B cell (primary cell): Measurements from ENCODE around the gene ZFYVE27. TPM values are rescaled to one million over a fixed set of nuclear protein-coding genes. Genes with fewer than 3 reads are reported as not detected.

ENCODE experiments used
- ATAC-seq: fragments of 200-7000 bp; cut with Tn5 transposase; one replicate; pipeline ENCODE4 v1.10.0; 2021; ENCODE audit warnings: low read depth, mild to moderate bottlenecking, moderate number of reproducible peaks, moderate library complexity
- CTCF ChIA-PET: fragments of 350-600 bp; sonication (Branson Sonifier 250); formaldehyde crosslinking; loops from one replicate; lab custom pipeline; 2021; ENCODE audit warnings: antibody characterized with exemption, inconsistent platforms; lab: Charles Lee
- POLR2A ChIA-PET: fragments of 350-600 bp; sonication (Branson Sonifier 250); formaldehyde crosslinking; loops from one replicate; lab custom pipeline; 2021; ENCODE audit warnings: antibody characterized with exemption; lab: Charles Lee
- DNase-seq: peaks from one replicate; pipeline ENCODE4 v3.0.0; 2013
- H2AFZ ChIP-seq: 2 replicates; pipeline ENCODE4 v1.6.1; 2012; ENCODE audit warnings: mild to moderate bottlenecking, low read depth, low read length; ENCODE audit not compliant: insufficient read depth, poor library complexity, severe bottlenecking
- H3K27ac ChIP-seq, 2 donors: 1 replicate in 1 of 2; 2 replicates in 1 of 2; pipeline ENCODE4 v1.5.1; 2012 to 2013; ENCODE audit warnings: low read length in 2 of 2, mild to moderate bottlenecking in 2 of 2, moderate library complexity in 1 of 2
- H3K27me3 ChIP-seq, 4 experiments: fragments of 200-600 bp in 1 of 4; sonication (generic) in 1 of 4; replicated peaks in 1 of 4; 1 replicate in 2 of 4; 2 replicates in 2 of 4; pipeline versions ENCODE4 v1.6.1 to v1.7.0; 2013 to 2016; ENCODE audit warnings: low read length in 3 of 4, mild to moderate bottlenecking in 2 of 4, mixed read lengths in 1 of 4, moderate library complexity in 1 of 4; ENCODE audit not compliant: insufficient read depth in 4 of 4, control insufficient read depth in 3 of 4; ENCODE audit errors: control extremely low read depth in 1 of 4
- H3K36me3 ChIP-seq, 2 experiments: replicated peaks in 1 of 2; 1 replicate in 1 of 2; 2 replicates in 1 of 2; pipeline versions ENCODE4 v1.6.1 to v1.7.1; 2013; ENCODE audit warnings: low read length in 1 of 2; ENCODE audit not compliant: insufficient read depth in 2 of 2, control insufficient read depth in 1 of 2; ENCODE audit errors: control extremely low read depth in 1 of 2, extremely low read depth in 1 of 2
- H3K4me1 ChIP-seq, 2 donors: fragments of 200-600 bp in 1 of 2; sonication (generic) in 1 of 2; 1 replicate in 1 of 2; 2 replicates in 1 of 2; pipeline versions ENCODE4 v1.5.1 to v1.6.1; 2013 to 2017; ENCODE audit warnings: low read length in 2 of 2; ENCODE audit not compliant: control insufficient read depth in 2 of 2, insufficient read depth in 2 of 2
- H3K4me2 ChIP-seq: replicated peaks from 2 replicates; pipeline ENCODE3; 2012; ENCODE audit warnings: mild to moderate bottlenecking, low read depth, low read length; ENCODE audit not compliant: poor library complexity, severe bottlenecking
- H3K4me3 ChIP-seq, 5 experiments: fragments of 200-600 bp in 1 of 5; sonication (generic) in 1 of 5; 1 replicate in 3 of 5; 2 replicates in 2 of 5; pipeline versions ENCODE4 v1.5.1 to v1.7.0; 2011 to 2016; ENCODE audit warnings: low read length in 4 of 5, mild to moderate bottlenecking in 4 of 5, low read depth in 2 of 5, control low read depth in 1 of 5, moderate library complexity in 1 of 5; ENCODE audit not compliant: insufficient read depth in 1 of 5; ENCODE audit errors: control extremely low read depth in 1 of 5, extremely low read depth in 1 of 5
- H3K79me2 ChIP-seq: fragments of 200-600 bp; sonication (generic); one replicate; pipeline ENCODE4 v1.6.0; 2016; ENCODE audit warnings: low read length; ENCODE audit not compliant: control insufficient read depth, insufficient read depth
- H3K9ac ChIP-seq: fragments of 200-600 bp; sonication (generic); 2 replicates; pipeline ENCODE4 v1.6.1; 2017; ENCODE audit warnings: mild to moderate bottlenecking, low read length, moderate library complexity
- H3K9me3 ChIP-seq, 3 donors: one replicate each; pipeline versions ENCODE4 v1.6.1 to v1.7.1; 2013; ENCODE audit warnings: low read length in 2 of 3; ENCODE audit not compliant: control insufficient read depth in 2 of 3, insufficient read depth in 1 of 3; ENCODE audit errors: control extremely low read depth in 1 of 3
- H4K20me1 ChIP-seq: 2 replicates; pipeline ENCODE4 v1.6.0; 2012; ENCODE audit warnings: mild to moderate bottlenecking, low read length; ENCODE audit not compliant: insufficient read depth, control insufficient read depth, poor library complexity, severe bottlenecking
- H3K27ac Mint-ChIP-seq: one replicate; pipeline ENCODE4 v1.8.0; 2021; ENCODE audit warnings: mixed read lengths
- H3K27me3 Mint-ChIP-seq: one replicate; pipeline ENCODE4 v1.8.0; 2021; ENCODE audit warnings: mixed read lengths
- H3K4me1 Mint-ChIP-seq: one replicate; pipeline ENCODE4 v1.8.0; 2021; ENCODE audit warnings: mixed read lengths
- H3K4me3 Mint-ChIP-seq: one replicate; pipeline ENCODE4 v1.8.0; 2021; ENCODE audit warnings: mixed read lengths
- H3K9me3 Mint-ChIP-seq: one replicate; pipeline ENCODE4 v1.8.0; 2022; ENCODE audit warnings: mixed read lengths; ENCODE audit not compliant: insufficient read depth
- CTCF ChIP-seq: fragments of 200-600 bp; IDR thresholded peaks from one replicate; pipeline ENCODE4 v1.8.0; 2022; ENCODE audit warnings: antibody characterized with exemption, mild to moderate bottlenecking
- EZH2 ChIP-seq: IDR thresholded peaks from 2 replicates; pipeline ENCODE4 v1.6.1; 2012; ENCODE audit warnings: borderline replicate concordance, low read depth, mild to moderate bottlenecking, moderate library complexity, low read length; ENCODE audit not compliant: insufficient read depth, poor library complexity, severe bottlenecking
- WGBS: methylation state at CpG from one replicate; pipeline ENCODE4 v1.1.5; 2013; ENCODE audit warnings: missing lambda C conversion rate; ENCODE audit not compliant: insufficient coverage; 5-methylcytosine and 5-hydroxymethylcytosine counted together
- intact Hi-C: fragments of 100-400 bp; cut with micrococcal nuclease; formaldehyde crosslinking; loops from one replicate; pipeline ENCODE4 v1.10.0; 2022
- polyA plus RNA-seq: library from polyadenylated mRNA; depleted of rRNA; stranded (reverse); fragments of >200 nt; gene quantifications from 2 replicates; pipeline ENCODE4 v1.2.3, GENCODE V29; 2012
- total RNA-seq, 2 donors: library from RNA; stranded (reverse); fragments of 120-200 nt in 1 of 2; gene quantifications; 1 replicate in 1 of 2; 2 replicates in 1 of 2; pipeline versions ENCODE4 v1.2.3 to v1.2.4, GENCODE V29; 2013 to 2022

The ZFYVE27 gene
- total and polyA plus RNA-seq, 2 donors (not counting 1 experiment from before 2014, with no cell fraction given): 50.4 to 79.7 TPM

- Mint-ChIP-seq H3K27me3 (no peaks in the 10 kb centered on the region), H3K27ac (no peak overlapping the region), H3K4me3 (no peak overlapping the region), H3K4me1 (no peaks in the 10 kb centered on the region), H3K9me3 (no peaks in the 10 kb centered on the region)
- Histone ChIP-seq H4K20me1 (peaks cover 18% of the 10 kb centered on the region), H3K9ac (no peak overlapping the region), H3K4me3 (no peak overlapping the region), H3K9me3 (no peaks in the 10 kb centered on the region), H3K27ac (no peak overlapping the region), H3K4me1 (no peaks in the 10 kb centered on the region), H3K4me2 (no peak overlapping the region), H3K79me2 (peaks cover 2% of the 10 kb centered on the region), H3K27me3 (no peaks in the 10 kb centered on the region), H2AFZ (no peak overlapping the region), H3K36me3 (peaks cover 0 to 89% of the 10 kb centered on the region in 2 experiments)
- TF ChIP-seq CTCF (no peak), EZH2 (no peak)
- DNase-seq (no peak), ATAC-seq (no peak)
- intact Hi-C loops: no loop called here
- CTCF ChIA-PET: no interaction called here
- POLR2A ChIA-PET: no interaction called here
- no CpG with 5 or more reads among the region's 4 CpGs for WGBS
Observed at GRCh38 chr10:97754726-97755125, 17.8 kb downstream of the ZFYVE27 start.

GRCh38 chr10:97755718-97756117, 18.8 kb downstream of the ZFYVE27 start:
- DNase-seq (no peak), ATAC-seq (no peak)
- no peaks in the 10 kb centered on the region for H3K9me3 ChIP-seq
- H3K36me3 ChIP-seq: peaks cover 0 to 89% of the 10 kb centered on the region in 2 experiments
- Mint-ChIP-seq H3K9me3 (no peaks in the 10 kb centered on the region), H3K27me3 (no peaks in the 10 kb centered on the region), H3K27ac (no peak overlapping the region), H3K4me3 (no peak overlapping the region), H3K4me1 (no peaks in the 10 kb centered on the region)
- ChIA-PET POLR2A (no interaction called here), CTCF (interaction anchor here (0.8 kb wide), 1 partner anchor 10 kb away, joined by 3 read pairs; no protein-coding TSS in a partner anchor)
- H3K27ac ChIP-seq: no peak overlapping the region
- H3K4me3 ChIP-seq: no peak overlapping the region
- H3K79me2 ChIP-seq: peaks cover 2% of the 10 kb centered on the region
- H3K4me2 ChIP-seq: no peak overlapping the region
- no peaks in the 10 kb centered on the region for H3K27me3 ChIP-seq
- intact Hi-C loops: no loop called here
- peaks cover 13% of the 10 kb centered on the region for H4K20me1 ChIP-seq
- TF ChIP-seq EZH2 (no peak), CTCF (no peak)
- H3K9ac ChIP-seq: no peak overlapping the region
- no peaks in the 10 kb centered on the region for H3K4me1 ChIP-seq
- no peak overlapping the region for H2AFZ ChIP-seq
- 95% methylated on average over 6 of the region's 6 CpGs for WGBS
